TTC549 (cell line): ENCODE data around the gene GJC1.

ENCODE experiments used
- FAIRE-seq: peaks from 2 replicates; lab custom pipeline; 2012; peaks lifted over from hg19 to GRCh38; lab: Jason Lieb, UNC

Gene GJC1

DNA sequence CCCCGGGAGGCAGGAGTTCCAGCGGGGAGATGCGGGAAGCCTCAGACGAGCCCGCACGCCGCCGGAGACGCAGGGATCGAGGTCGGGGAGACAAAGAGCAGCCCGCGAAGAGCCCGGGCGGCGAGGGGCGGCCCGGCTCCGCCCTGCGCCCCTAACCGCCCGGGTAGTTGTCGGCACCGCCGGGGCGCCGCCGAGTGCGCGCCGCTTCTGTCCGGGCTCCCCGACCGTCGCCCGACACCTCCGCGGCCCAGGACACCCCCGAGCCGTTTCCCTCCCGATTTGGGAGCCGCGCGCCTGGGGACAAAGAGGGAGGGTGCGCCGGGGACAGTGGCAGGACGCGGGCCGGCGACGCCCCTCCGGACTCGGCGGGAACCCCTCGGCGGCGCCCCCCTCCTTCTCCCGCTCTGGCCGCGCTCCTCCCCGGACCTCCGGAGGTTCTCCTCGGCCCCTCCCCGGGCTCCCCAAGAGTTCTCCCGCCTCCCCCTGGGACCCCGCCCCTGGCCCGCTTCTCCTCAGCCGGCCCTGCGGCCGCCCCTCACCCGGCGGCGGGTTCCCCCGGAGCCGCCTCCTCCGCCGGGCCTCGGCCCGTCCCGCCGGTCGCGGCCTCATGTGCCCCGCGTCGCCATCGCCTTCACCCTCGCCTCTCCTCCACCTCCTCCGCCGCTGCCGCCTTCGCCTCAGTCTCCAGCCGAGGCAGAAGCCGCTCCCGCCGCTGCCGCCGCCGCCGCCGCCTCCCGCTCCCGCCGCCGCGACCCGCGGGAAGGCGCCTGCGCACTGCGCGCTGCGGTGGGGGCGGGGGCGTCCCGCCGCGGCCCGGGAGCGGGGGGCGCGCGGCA is at the start of gene GJC1:
GJC1 (minus strand) TSS at position 765 of the 836 bp plus-strand sequence. CDS start 24,470 bp downstream, outside the sequence.
- no peak for FAIRE-seq

DNA sequence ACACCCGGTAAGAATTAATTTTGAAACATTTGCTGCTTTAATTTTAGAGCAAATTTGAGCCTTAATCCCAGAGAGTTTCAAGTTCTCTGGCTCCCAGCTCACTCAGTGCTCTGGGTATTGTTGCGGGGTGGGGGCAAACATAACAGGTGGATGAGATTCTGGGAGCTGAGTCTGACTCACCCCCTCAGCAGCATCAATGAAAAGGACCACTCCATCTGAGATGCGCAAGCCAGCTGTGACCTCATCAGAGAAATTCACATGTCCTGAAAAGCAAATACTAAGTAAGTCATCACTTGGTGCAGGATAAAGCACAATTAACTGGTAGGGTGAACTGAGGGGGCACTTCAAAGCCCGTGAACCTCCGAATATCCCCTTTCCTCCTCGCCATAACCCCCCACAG is 49.3 kb upstream of the GJC1 start:
- FAIRE-seq, result no peak

DNA sequence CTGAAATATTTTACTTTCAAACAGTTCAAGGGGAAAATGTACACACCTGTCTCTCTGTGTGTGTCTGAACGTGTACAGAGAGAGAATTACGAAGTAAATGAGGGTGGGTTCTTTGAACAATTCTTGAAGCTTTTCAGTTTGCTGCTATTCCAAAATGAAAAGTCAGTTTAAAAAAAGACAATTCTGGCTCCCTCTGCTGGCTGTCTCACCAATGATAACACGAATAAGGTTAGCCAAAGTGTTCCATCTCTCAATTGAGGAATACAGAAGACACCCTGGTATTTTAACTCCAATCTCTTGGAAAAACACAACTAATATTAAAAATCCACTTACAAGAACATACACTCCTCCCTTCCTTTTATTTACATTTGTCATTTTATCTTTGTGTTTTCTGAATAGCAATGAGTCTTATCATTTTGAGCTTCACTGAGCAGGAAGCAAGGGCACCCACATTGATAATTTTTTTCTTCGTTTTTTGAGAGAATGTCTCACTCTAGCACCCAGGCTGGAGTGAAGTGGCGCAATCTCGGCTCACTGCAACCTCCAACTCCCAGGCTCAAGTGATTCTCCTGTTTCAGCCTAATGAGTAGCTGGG is 48.6 kb upstream of the GJC1 start:
- FAIRE-seq, result peak; percentile 83

DNA sequence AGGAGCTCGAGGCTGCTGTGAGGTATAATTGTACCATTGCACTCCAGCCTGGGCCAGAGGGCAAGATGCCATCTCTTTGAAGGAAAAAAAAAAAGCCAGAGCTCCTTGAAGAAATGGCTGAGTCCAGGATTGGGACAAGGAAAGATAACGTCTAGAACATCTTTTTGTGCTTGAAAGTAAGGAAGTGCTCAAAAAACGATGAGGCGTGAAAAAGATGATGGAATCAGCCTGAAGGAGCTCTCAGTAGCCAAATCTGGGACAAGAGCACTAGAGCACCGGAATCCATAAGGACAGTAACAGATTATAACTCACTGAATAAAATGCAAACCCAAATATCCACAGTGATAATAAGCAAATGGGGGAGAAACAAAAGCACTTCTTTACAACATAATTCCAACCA is 47.0 kb upstream of the GJC1 start:
- no peak for FAIRE-seq

DNA sequence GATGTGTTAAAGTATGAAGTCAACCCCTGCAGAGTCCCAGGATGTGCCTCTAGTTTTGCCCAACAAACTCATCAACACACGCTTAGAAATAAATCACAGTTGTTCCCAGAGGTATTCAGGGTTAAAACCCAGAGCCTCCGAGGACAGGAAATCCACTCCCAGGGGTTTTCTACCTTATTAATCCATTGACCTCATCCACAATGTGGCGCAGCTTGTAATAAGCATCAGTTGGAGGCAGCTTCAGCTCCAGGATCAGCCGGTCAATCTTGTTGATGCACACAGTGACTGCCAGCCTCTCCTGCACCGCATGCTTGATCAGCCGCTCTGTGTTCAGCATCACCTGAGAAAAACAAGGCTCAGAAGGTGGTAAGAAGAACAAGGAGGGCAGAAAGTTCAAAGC is 45.7 kb upstream of the GJC1 start:
- no peak for FAIRE-seq

DNA sequence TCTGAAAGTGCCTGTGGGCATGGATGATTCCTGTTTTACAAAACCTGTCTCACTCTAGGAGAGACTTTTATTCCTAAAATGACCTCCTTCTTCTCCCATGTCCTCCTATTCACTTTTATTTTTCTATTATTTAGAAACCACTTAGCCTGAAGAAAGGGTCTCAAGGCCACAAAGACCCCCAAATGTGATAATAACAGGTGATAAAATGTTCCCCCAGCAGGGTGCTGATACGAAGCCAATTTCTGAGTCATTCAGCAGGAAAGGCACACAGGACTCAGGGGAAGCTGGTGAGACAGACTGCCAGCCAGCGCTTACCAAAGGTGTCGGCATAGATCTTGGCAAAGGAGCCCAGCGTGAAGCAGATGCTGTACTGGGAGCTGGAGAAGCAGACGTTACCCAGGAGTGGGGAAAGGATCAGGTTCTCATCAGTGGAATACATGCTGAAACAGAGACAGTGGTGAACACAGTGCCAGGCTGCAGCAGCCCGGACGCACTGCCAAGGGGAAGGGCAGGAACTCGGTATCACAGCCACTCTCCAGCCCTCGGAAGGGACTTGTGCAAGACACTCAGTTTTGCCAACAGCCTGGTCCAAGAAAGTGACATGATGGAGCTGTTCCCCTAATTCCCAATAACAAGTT is 42.2 kb upstream of the GJC1 start:
- FAIRE-seq, result no peak

DNA sequence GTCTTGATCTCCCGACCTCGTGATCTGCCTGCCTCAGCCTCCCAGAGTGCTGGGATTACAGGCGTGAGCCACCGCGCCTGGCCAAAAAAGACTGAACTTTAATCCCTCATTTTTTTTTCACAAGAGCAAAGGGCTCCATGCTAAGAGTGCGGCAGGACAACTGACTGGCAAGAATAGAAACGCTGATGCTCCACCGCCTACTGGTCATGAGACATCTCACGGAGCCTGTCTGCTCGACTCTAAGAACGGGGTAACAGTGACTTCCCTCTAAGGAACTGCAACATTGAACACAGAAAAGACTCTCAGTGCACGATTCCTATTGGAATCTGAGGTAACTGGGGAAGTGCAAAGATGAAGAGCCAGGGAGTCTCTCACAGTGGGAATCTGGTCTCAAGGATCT is 41.5 kb upstream of the GJC1 start:
- no peak for FAIRE-seq

DNA sequence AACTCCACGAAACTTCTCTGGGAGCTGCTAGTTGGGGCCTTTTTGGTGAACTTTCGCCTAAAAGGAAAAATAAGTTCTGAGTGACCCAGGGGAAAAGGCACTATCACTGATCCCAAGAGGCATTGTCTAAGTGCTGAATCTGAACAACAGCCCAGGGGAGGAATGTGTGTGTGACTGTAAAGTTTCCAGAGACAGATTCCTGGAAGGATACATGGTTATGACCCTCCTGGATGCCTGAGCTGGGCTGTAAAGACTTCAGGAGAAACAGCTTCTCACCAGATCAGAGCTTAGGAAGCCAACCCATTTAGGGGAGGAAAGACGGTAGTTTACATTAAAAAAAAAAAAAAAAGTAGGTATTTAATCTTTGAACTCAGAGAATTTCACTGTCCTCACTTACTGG is 37.8 kb upstream of the GJC1 start:
- no peak for FAIRE-seq

DNA sequence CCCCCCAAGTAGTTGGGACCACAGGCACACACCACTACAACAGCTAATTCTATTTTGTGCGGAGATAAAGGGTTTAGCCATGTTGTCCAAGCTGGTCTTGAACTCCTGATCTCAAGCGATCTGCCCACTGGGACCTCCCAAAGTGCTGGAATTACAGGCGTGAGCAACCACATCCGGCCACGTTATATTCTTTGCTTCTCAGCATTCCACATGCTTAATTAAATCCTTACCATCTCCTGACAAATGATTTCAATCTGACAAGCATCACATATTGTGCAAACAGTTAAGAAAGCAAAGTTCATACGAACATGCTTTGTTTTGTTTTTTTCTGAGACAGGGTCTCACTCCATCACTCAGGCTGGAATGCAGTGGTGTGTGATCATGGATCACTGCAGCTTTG is 35.8 kb upstream of the GJC1 start:
- FAIRE-seq, result no peak

DNA sequence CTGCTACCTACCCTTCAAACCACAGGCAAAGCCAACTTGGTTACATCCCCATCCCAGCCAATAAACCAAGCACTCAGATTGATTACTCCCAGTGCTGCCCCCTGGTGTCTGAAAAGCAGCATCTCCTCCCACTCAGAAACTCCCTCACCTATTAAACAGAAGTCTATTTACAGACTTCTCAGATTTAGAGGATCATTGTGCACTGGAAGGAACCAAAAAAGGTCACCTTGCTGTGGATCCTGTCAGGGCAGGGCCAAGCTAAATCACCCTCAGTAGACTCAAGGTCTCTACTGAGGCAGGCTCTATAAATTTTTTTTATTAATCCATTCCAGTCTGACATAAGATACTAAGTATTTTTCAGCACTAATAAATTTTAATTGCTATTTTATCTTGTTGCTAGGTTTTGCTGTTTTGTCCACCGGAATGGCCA is 35.2 kb upstream of the GJC1 start:
- FAIRE-seq, result no peak

DNA sequence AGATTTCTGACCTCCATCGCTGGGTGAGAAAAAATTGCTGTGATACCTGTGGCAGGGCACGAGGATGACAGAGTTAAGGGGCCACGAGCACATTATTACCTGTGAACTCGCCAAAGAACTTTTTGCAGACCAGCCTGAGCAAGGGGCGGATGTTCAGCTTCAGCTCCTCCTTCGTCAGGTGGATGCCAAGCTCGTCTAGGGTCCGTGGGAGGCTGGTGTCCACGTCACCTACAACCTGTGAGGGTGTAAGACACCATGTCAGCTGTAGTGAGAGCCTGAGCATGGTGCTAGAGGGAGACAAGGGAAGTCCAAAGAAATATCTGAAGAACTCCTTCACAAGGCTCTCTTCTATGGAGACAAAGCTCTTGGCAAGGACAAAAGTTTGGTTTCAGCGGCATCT is 34.7 kb upstream of the GJC1 start:
- no peak for FAIRE-seq

DNA sequence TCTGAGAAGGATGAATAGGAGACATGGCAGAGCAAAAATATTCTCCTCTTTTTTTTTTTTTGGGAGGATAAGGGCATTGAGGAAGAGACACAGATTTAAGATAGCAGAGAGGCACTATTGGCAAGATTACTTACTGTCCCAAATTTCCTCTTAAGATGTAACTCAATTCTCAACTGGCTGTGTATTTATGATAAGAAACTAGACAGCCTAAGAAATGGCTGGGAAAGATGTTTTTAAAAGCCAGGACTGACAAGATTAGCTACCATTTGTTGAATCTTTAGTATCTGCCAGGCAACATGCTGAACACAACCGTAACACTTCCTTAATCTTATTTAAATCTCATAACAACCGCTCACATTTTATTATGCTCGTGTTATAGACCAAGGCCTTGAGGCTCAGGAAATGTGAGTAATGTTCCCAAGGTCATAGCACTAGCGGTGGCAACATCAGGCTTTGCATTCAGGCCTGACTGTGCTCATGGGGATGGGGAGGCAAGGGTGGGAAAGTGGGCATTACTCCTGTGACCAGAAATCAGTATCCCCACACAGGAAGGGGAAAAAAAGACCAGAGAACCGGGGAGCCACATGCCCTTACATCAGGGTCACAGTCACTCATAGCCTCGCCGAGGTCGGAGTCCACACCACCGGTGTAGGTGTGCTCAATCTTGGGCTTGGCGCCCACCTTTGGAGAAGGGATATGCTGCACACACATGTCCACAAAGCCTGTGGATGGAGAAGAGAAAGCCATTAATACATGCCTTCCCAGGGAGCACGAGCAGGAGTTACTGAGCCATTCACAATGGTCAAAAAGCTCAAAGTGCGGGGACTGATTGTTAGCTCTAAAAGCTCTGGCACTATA is 33.2 kb upstream of the GJC1 start:
- FAIRE-seq, result no peak

DNA sequence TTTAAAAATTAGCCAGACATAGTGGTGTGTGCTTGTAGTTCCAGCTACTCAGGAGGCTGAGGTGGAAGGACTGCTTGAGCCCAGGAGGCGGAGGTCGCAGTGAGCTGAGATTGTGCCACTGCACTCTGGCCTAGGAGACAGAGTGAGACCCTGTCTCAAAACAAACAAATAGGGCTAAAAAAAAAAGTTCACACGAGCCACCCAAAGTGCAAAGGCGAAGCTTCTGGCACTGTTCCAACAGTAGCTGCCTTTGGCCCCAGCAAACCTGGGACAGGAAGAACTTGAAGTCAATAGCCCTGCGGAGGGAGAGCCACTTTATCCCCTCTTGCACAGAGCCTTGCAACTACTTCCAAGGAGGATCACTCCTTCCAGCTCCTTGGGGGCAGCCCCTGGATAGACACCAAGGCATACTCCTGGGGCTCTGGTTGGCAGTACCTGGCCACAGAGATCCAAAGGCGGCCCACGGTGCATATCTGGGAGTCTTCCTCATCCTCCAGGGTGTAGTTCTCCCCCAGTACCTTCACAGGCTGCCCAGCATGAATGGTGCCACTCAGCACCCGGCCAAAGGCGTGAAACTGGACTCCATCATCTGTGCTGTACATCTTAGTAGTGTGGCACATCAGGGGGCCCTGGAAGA is 32.3 kb upstream of the GJC1 start:
- FAIRE-seq, result no peak

DNA sequence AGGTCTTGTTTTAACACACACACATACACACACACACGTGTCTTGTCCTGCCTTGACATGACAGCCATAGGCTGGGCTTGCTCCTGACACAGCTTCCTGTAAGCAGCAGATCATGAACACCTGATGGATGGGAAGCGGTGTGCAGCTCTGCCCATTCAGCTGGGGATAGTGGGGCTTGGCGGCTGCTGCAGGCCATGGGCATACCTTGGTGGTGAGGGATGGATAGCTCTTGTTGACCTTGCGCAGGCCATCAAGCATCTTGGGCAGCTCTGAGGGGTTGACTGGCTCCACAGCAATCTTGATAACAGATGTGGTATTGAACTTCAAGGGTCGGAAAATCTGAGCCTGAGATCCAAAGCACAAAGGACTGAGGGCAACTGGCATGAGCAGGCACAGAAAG is 29.6 kb upstream of the GJC1 start:
- FAIRE-seq, result no peak

DNA sequence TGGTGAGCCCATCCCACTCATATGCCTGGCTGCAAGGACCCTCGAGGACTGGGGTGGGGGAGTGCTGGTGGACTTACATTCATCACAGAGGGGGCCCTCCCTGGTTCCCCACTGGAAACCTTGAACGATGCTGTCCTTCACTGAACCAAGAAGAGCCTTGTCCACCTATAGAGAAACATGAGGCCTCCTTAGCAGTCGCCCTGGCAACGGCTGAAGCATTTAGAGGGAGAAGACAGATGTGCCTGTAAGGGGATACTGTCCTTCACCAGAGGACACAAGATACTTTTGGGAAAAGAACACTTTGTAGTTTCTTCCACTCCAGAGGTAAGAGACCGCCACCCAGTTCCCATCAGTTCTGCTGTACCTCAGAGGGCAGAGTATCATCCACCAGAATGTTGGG is 24.1 kb upstream of the GJC1 start:
- FAIRE-seq, result no peak

DNA sequence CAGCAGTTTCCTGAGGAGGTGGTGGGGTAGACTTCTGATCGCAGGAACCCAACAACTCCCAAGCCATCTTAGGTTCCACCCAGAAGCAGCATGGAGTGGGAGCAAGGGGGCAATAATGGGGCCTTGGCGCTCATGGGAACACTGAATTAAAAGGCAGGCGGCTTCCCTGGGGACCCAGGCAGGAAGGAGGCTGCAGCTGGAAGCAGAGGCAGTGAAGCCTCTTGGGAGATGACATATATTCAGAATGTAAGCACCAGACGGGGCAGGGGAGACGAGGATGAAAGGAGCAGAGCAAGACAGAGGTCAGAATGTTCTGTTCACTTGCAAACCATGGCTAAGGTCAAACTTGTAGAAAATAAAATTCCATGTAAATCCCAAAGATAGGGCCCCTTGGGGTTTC is 20.5 kb upstream of the GJC1 start:
- no peak for FAIRE-seq

DNA sequence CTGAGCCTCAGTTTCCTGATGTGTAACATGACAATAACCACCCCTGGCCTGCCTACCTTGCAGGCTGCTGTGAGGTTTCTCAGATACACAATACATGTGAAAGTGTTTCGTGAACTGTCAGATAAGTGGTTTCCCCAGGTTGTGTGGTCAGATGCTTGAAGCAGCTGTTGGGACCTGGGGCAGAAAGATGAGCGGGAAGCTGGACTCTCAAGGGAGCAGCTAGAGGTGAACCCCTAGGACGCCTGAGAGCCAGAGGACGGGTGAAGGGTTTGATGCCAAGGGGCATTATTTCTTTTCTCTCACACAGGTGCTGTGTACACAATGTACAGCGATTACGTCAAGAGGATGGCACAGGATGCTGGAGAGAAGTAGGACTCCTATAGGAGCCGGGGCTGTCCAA is 19.9 kb upstream of the GJC1 start:
- no peak for FAIRE-seq

DNA sequence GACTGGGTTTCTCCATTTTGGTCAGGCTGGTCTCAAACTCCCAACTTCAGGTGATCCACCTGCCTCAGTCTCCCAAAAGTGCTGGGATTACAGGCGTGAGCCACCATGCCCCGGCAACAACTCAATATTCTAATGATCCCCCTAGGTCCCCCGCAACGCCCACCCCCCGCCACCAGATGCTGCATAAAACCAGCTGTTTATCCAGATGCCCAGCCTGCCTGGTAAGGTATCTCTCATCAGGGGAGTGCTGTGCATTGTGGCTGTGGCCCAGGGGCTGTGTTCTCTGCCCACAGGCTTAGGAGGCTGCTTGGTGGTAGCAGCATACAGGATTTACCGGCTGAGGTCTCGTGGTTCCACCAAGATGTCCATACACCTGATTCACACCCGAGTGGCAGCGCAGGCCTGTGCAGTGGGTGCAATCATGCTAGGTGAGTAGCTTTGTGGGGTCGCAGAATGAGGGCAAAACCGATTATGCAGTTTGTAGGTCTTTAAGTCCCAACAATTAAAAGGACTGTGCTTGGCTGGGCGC is 18.9 kb upstream of the GJC1 start:
- no peak for FAIRE-seq

DNA sequence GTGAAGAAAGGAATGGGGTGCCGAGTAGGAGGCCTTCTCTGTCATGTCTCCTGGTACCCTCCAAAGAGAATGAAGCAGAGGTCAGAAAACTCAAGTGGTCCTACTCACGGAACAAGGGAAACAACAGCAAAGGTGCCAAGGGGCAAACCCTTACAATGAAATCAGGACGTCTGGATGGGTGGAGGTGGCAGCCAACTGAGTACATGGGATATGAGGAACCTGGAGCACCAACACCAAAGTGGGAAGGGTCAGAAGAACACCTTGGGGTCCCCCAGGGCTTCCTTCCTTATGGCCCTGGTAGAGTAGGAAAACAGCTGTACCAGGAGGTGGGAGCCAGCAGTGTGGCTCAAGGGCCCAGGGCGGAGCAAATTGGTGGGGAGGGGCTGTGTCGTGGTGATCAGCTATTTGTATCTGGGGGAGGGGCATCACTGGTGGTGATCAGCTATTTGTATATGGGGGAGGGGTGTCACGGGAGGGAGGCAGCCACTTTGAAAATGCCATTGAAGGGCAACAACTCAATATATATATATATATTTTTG is 18.2 kb upstream of the GJC1 start:
- FAIRE-seq, result no peak

DNA sequence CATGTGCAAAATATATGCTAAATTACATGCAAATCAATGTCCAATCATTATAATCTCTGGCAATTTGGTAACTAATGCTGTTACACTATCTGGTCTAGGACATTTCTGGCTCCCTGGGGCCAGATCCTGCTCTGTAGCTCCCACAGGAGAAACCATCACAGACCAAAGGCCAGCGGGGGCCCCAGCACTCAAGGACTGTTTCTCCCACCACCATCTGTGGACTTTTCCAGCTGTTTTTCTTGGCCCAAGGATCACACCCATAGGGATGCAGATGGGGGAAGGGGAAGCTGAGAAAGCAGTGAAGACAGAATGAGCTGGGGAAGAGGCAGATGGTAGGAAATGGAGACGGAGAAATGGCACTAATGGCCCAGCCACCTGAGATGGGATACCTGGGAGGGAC is 17.5 kb upstream of the GJC1 start, which contains the start of gene HIGD1B:
HIGD1B (plus strand) TSS at position 298 of the 400 bp plus-strand sequence. CDS start 270 bp downstream, outside the sequence.
- no peak for FAIRE-seq

DNA sequence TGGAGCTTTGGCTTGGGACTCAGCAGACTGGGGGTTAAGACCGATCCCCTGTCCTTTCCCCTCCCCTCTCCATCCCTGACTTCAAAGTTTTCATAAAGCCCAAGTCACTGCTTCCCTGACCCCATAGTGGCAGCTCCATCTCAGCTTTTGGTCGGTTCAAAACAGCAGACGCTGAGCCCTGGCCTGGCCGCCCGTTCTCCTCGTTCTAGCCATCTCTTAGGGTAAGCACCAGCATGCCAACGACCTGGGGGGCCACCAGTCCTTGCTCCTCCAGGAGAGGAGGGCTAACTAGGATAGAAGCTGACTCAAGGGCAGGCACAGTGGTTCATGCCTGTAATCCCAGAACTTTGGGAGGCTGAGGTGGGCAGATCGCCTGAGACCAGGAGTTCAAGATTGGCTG is 16.1 kb upstream of the GJC1 start:
- no peak for FAIRE-seq
